Activated CD4-positive, alpha-beta T cell treated with anti-CD3 and anti-CD28 coated beads for 48 hours (primary cell): ENCODE data around the gene ERFL.
A peak's percentile ranks its signal among the peaks of the same experiment; 100 is the strongest.
"Not testable (repeated sequence)": the region's sequence is repeated elsewhere in the genome, so short reads cannot be mapped to it uniquely, and the experiment has no call there.

ENCODE experiments used
- DNase-seq: peaks from one replicate; pipeline ENCODE4 v3.0.0-alpha.2; 2020

Gene ERFL

GRCh38 chr19:41875973-41876372, 52.3 kb downstream of the ERFL start:
- not testable (repeated sequence) for DNase-seq

GRCh38 chr19:41872775-41873647, 55.2 kb downstream of the ERFL start:
- peak; percentile 76 for DNase-seq

- no peak for DNase-seq
Observed at GRCh38 chr19:41872384-41872774, 55.9 kb downstream of the ERFL start.

GRCh38 chr19:41871573-41872383, 56.5 kb downstream of the ERFL start:
- DNase-seq = peak; percentile 80

GRCh38 chr19:41870401-41870873, 57.8 kb downstream of the ERFL start:
- DNase-seq = peak; percentile 52

GRCh38 chr19:41869374-41869955, 58.8 kb downstream of the ERFL start:
- no peak for DNase-seq

- no peak for DNase-seq
Observed at GRCh38 chr19:41868989-41869300, 59.3 kb downstream of the ERFL start.

- DNase-seq = no peak
Observed at GRCh38 chr19:41868120-41868988, 59.9 kb downstream of the ERFL start.

- DNase-seq = peak; percentile 44
Observed at GRCh38 chr19:41866284-41866683, 62.0 kb downstream of the ERFL start.

- DNase-seq = no peak
Observed at GRCh38 chr19:41864374-41864773, 63.9 kb downstream of the ERFL start.

GRCh38 chr19:41863209-41863931, 64.9 kb downstream of the ERFL start:
- DNase-seq = peak; percentile 5

GRCh38 chr19:41862445-41862986, 65.7 kb downstream of the ERFL start:
- DNase-seq = peak; percentile 12

GRCh38 chr19:41861846-41862245, 66.4 kb downstream of the ERFL start:
- peak; percentile 21 for DNase-seq

GRCh38 chr19:41861116-41861768, 67.0 kb downstream of the ERFL start:
- DNase-seq = no peak

- DNase-seq = peak; percentile 57
Observed at GRCh38 chr19:41860419-41861115, 67.7 kb downstream of the ERFL start.

GRCh38 chr19:41859618-41860418, 68.4 kb downstream of the ERFL start, which contains the start of gene RPS19:
Gene RPS19 (plus strand): TSS chr19:41860255. CDS start chr19:41860775, 520 bp downstream.
- peak; percentile 99 for DNase-seq

- DNase-seq = no peak
Observed at GRCh38 chr19:41859213-41859617, 69.0 kb downstream of the ERFL start.
